ENCODE results near the gene CITED4. TPM values are rescaled to one million over a fixed set of nuclear protein-coding genes. Genes with fewer than 3 reads are reported as not detected.

The CITED4 gene
- total and polyA plus RNA-seq, 10 of the 15 experiments (the other 5 are each of a cell fraction or from before 2014, with no cell fraction given), result 0.13 to 0.64 (median 0.26) TPM; not detected in 6

DNA sequence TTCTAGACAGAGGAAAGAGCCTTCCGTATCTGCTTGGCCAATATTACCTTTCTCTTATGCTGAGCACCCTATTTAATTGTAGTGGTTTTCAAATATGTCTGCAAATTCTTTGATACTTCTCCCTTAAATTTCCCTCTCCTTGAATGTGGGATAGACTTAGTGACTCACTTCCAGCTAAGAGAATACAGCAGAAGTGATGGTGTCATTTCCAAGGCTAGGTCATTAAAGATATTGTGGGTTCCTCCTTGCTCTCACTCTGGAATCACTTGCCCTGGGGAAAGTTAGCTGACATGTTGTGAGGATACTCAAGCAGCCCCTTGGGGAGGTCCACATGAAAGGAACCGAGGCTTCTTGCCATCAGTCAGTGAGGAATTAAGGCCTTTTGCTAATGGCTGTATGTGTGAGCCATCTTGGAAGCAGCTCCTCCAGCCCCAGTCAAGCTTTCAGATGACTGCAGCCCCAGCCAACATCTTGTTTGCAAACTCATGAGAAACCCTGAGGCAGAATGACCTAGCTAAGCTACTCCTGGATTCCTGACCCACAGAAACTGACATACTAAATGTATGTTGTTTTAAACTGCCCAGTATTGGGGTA is 8.1 kb upstream of the CITED4 start:
- Histone ChIP-seq H3K9ac (ENCODE audit: control insufficient read depth, insufficient read depth, low read length) (no peak overlapping the region), H3K27me3 (replicated peaks in 1 of 2; ENCODE audit: control insufficient read depth in 2 of 2, insufficient read depth in 2 of 2, low read length in 1 of 2) (no peaks in the 10 kb centered on the region), H3K4me1 (ENCODE audit: control insufficient read depth, insufficient read depth, low read length) (no peaks in the 10 kb centered on the region), H3K4me2 (ENCODE audit: control insufficient read depth, insufficient read depth) (no peak overlapping the region), H3K36me3 (ENCODE audit: control insufficient read depth in 2 of 2, insufficient read depth in 2 of 2, low read length in 1 of 2) (no peaks in the 10 kb centered on the region), H3K27ac (ENCODE audit: control insufficient read depth, insufficient read depth) (no peak overlapping the region), H4K20me1 (ENCODE audit: control insufficient read depth, insufficient read depth) (no peaks in the 10 kb centered on the region), H2AFZ (ENCODE audit: control insufficient read depth, low read depth, low read length) (no peak overlapping the region), H3K79me2 (ENCODE audit: control insufficient read depth, insufficient read depth, low read length) (no peaks in the 10 kb centered on the region), H3K4me3 (no peak overlapping the region), H3K9me3 (replicated peaks; ENCODE audit: control insufficient read depth, insufficient read depth, low read length) (peaks cover 2% of the 10 kb centered on the region; the same call in 2 of the 3 replicates)
- FAIRE-seq, result no peak
- DNase-seq (ENCODE audit: low read depth, low spot score), result no peak
- CTCF ChIA-PET, result interaction anchor here (1.0 to 1.2 kb wide), 2 partner anchors 12 to 80 kb away, joined by 3 read pairs; no protein-coding TSS in a partner anchor
- BruUV-seq (replicated peaks), result no TSS peak
- RAD21 ChIA-PET (ENCODE audit: unreplicated experiment), result no interaction called here
- intact Hi-C loops (cut with micrococcal nuclease; ENCODE audit: unreplicated experiment) (no loop called here), in situ Hi-C loops (cut with MboI) (no loop called here)
- TF ChIP-seq, protein P1, sequence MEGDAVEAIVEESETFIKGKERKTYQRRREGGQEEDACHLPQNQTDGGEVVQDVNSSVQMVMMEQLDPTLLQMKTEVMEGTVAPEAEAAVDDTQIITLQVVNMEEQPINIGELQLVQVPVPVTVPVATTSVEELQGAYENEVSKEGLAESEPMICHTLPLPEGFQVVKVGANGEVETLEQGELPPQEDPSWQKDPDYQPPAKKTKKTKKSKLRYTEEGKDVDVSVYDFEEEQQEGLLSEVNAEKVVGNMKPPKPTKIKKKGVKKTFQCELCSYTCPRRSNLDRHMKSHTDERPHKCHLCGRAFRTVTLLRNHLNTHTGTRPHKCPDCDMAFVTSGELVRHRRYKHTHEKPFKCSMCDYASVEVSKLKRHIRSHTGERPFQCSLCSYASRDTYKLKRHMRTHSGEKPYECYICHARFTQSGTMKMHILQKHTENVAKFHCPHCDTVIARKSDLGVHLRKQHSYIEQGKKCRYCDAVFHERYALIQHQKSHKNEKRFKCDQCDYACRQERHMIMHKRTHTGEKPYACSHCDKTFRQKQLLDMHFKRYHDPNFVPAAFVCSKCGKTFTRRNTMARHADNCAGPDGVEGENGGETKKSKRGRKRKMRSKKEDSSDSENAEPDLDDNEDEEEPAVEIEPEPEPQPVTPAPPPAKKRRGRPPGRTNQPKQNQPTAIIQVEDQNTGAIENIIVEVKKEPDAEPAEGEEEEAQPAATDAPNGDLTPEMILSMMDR (IDR thresholded peaks at IDR 0.05 in 2 of 3, conservative IDR thresholded peaks at IDR 0.05 in 1 of 3; ENCODE audit: control insufficient read depth in 2 of 3, extremely low read depth in 1 of 3, insufficient read depth in 1 of 3, low read depth in 3 of 3, low read length in 3 of 3), result no peak
- TF ChIP-seq, protein P2, sequence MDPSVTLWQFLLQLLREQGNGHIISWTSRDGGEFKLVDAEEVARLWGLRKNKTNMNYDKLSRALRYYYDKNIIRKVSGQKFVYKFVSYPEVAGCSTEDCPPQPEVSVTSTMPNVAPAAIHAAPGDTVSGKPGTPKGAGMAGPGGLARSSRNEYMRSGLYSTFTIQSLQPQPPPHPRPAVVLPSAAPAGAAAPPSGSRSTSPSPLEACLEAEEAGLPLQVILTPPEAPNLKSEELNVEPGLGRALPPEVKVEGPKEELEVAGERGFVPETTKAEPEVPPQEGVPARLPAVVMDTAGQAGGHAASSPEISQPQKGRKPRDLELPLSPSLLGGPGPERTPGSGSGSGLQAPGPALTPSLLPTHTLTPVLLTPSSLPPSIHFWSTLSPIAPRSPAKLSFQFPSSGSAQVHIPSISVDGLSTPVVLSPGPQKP (IDR thresholded peaks at IDR 0.05; ENCODE audit: low read depth, low read length), result no peak
- TF ChIP-seq BCL3 (IDR thresholded peaks at IDR 0.05; ENCODE audit: borderline replicate concordance, insufficient read depth, low read depth, low read length, poor library complexity, severe bottlenecking), result no peak
- TF ChIP-seq NFYA (IDR thresholded peaks at IDR 0.05; ENCODE audit: borderline replicate concordance, low read depth, low read length), result no peak
- TF ChIP-seq BRCA1 (IDR thresholded peaks at IDR 0.05; ENCODE audit: low read depth, low read length), result no peak
- no peak for TF ChIP-seq PKNOX1 (IDR thresholded peaks at IDR 0.05)
- TF ChIP-seq ZSCAN29 (IDR thresholded peaks at IDR 0.05), result no peak
- TF ChIP-seq ZNF384 (IDR thresholded peaks at IDR 0.05; ENCODE audit: borderline replicate concordance, low read depth, low read length), result no peak
- no peak for TF ChIP-seq STAT1 (conservative IDR thresholded peaks at IDR 0.05)
- TF ChIP-seq RAD21 (IDR thresholded peaks at IDR 0.05; ENCODE audit: insufficient read depth, low read depth, low read length), result no peak
- no peak for TF ChIP-seq SRF (IDR thresholded peaks at IDR 0.05; ENCODE audit: low read depth in 2 of 2, low read length in 2 of 2)
- TF ChIP-seq CHD4 (IDR thresholded peaks at IDR 0.05), result no peak
- TF ChIP-seq SPI1 (IDR thresholded peaks at IDR 0.05; ENCODE audit: borderline replicate concordance, insufficient read depth, low read depth, low read length), result no peak
- no peak for TF ChIP-seq YY1 (IDR thresholded peaks at IDR 0.05; ENCODE audit: low read depth, low read length)
- TF ChIP-seq RB1 (IDR thresholded peaks at IDR 0.05; ENCODE audit: borderline replicate concordance), result no peak
- WGBS (ENCODE audit: insufficient coverage, insufficient replicate concordance, low lambda C conversion rate, missing lambda C conversion rate), result 24% methylated on average over 2 of the region's 2 CpGs
- SMC1A ChIA-PET (ENCODE audit: uncharacterized antibody, unreplicated experiment), result no interaction called here
- no peak for ATAC-seq
- POLR2A ChIA-PET, result no interaction called here

All from GM12878 (cell line).